Glutamatergic neuron (in vitro differentiated cells): ENCODE results near the gene LRRC75B. TPM values are rescaled to one million over a fixed set of nuclear protein-coding genes. Genes with fewer than 3 reads are reported as not detected.
A peak's percentile ranks its signal among the peaks of the same experiment; 100 is the strongest.
"Not testable (repeated sequence)": the region's sequence is repeated elsewhere in the genome, so short reads cannot be mapped to it uniquely, and the experiment has no call there.

Experiments
- DNase-seq: peaks from one replicate; pipeline ENCODE4 v3.0.0; 2022
- H3K27ac Mint-ChIP-seq: one replicate; pipeline ENCODE4 v1.8.0; 2020; ENCODE audit warnings: mild to moderate bottlenecking, mixed read lengths, inconsistent platforms; ENCODE audit not compliant: unreplicated experiment
- H3K27me3 Mint-ChIP-seq: one replicate; pipeline ENCODE4 v1.8.0; 2020; ENCODE audit warnings: mild to moderate bottlenecking, moderate library complexity, mixed read lengths, inconsistent platforms; ENCODE audit not compliant: unreplicated experiment
- H3K36me3 Mint-ChIP-seq: one replicate; pipeline ENCODE4 v1.8.0; 2020; ENCODE audit warnings: mild to moderate bottlenecking, mixed read lengths, inconsistent platforms; ENCODE audit not compliant: unreplicated experiment
- H3K4me1 Mint-ChIP-seq: one replicate; pipeline ENCODE4 v1.8.0; 2020; ENCODE audit warnings: mild to moderate bottlenecking, low read depth, mixed read lengths, inconsistent platforms; ENCODE audit not compliant: unreplicated experiment
- H3K4me3 Mint-ChIP-seq: one replicate; pipeline ENCODE4 v1.8.0; 2020; ENCODE audit warnings: mild to moderate bottlenecking, mixed read lengths, inconsistent platforms; ENCODE audit not compliant: unreplicated experiment
- H3K9me3 Mint-ChIP-seq: one replicate; pipeline ENCODE4 v1.8.0; 2020; ENCODE audit warnings: mild to moderate bottlenecking, moderate library complexity, mixed read lengths, inconsistent platforms; ENCODE audit not compliant: unreplicated experiment
- CTCF ChIP-seq: fragments of 200-600 bp; sonication (generic); IDR thresholded peaks from one replicate; pipeline ENCODE4 v1.5.0; 2021; ENCODE audit not compliant: partially characterized antibody, unreplicated experiment
- total RNA-seq: library from RNA; stranded (reverse); fragmentation: NEBNext Ultra II Directional; extraction: Animal tissue kit (Norgen Biotek cat#: 25700); gene quantifications from one replicate; pipeline ENCODE4 v1.2.1, GENCODE V29; 2021; ENCODE audit not compliant: unreplicated experiment

Gene LRRC75B
- total RNA-seq, 1 donor from 2014 or later: 63.6 TPM

GRCh38 chr22:24629069-24629468, 36.2 kb upstream of the LRRC75B start:
- H3K4me3 Mint-ChIP-seq, H3K27ac Mint-ChIP-seq, DNase-seq, H3K36me3 Mint-ChIP-seq: not testable (repeated sequence)
- Mint-ChIP-seq H3K27me3 (peaks cover 13% of the 10 kb centered on the region), H3K4me1 (peaks cover 10% of the 10 kb centered on the region), H3K9me3 (peaks cover 11% of the 10 kb centered on the region)
- TF ChIP-seq CTCF: peak; percentile 58

DNA sequence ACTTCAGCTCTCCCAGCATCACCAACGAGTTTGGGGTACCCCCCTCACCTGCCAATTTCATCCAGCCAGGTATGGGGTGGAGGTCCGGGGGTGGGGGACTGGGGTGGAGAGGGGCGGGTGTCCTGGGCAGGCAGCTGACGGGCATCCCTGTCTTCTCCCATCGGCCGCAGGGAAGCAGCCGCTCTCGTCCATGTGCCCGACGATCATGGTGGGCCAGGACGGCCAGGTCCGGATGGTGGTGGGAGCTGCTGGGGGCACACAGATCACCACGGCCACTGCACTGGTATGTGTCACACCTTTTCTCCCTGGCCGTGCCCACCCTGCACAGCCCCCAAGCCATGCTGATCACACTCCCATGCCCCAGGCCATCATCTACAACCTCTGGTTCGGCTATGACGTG, 35.0 kb upstream of the LRRC75B start:
- H3K27ac Mint-ChIP-seq, DNase-seq, H3K9me3 Mint-ChIP-seq, H3K4me3 Mint-ChIP-seq, H3K4me1 Mint-ChIP-seq, H3K36me3 Mint-ChIP-seq, H3K27me3 Mint-ChIP-seq: not testable (repeated sequence)

DNA sequence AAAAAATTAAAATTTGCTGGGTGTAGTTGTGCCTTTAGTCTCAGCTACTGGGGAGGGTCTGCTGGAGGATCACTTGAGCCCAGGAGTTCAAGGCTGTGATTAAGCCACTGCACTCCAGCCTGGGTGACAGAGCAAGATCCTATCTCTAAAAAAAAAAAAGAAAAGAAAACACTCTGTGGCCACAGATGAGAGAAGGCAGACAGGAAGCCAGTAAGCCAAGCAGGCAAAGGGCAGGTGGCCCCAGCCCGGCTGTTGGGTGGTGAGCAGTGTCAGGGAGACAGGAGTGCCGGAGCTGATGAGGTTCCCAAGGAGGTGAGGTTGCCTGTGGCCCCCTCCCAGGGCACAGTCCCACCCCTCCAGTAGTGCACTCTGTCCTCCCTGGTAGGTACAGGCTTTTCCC, 29.7 kb upstream of the LRRC75B start:
- not testable (repeated sequence) for H3K36me3 Mint-ChIP-seq, H3K9me3 Mint-ChIP-seq, H3K27ac Mint-ChIP-seq, DNase-seq, H3K27me3 Mint-ChIP-seq, H3K4me3 Mint-ChIP-seq, H3K4me1 Mint-ChIP-seq

GRCh38 chr22:24621244-24621643, 28.4 kb upstream of the LRRC75B start:
- H3K36me3 Mint-ChIP-seq, H3K9me3 Mint-ChIP-seq, H3K4me3 Mint-ChIP-seq, H3K4me1 Mint-ChIP-seq, H3K27ac Mint-ChIP-seq, DNase-seq, H3K27me3 Mint-ChIP-seq: not testable (repeated sequence)

- H3K27ac Mint-ChIP-seq, H3K4me3 Mint-ChIP-seq, H3K9me3 Mint-ChIP-seq, DNase-seq, H3K36me3 Mint-ChIP-seq, H3K4me1 Mint-ChIP-seq, H3K27me3 Mint-ChIP-seq: not testable (repeated sequence)
These were observed 21.9 kb upstream of the LRRC75B start for GRCh38 chr22:24614794-24615193.

GRCh38 chr22:24609888-24610287, 17.0 kb upstream of the LRRC75B start:
- not testable (repeated sequence) for DNase-seq, H3K9me3 Mint-ChIP-seq, H3K4me3 Mint-ChIP-seq, H3K36me3 Mint-ChIP-seq, H3K27me3 Mint-ChIP-seq, H3K4me1 Mint-ChIP-seq, H3K27ac Mint-ChIP-seq

GRCh38 chr22:24608327-24608726, 15.5 kb upstream of the LRRC75B start:
- H3K36me3 Mint-ChIP-seq, DNase-seq, H3K9me3 Mint-ChIP-seq, H3K27me3 Mint-ChIP-seq, H3K4me3 Mint-ChIP-seq, H3K4me1 Mint-ChIP-seq, H3K27ac Mint-ChIP-seq: not testable (repeated sequence)

- not testable (repeated sequence) for H3K27ac Mint-ChIP-seq, H3K4me3 Mint-ChIP-seq, H3K9me3 Mint-ChIP-seq, H3K36me3 Mint-ChIP-seq, H3K4me1 Mint-ChIP-seq, DNase-seq, H3K27me3 Mint-ChIP-seq
These were observed 14.6 kb upstream of the LRRC75B start for GRCh38 chr22:24607429-24607983.

DNA sequence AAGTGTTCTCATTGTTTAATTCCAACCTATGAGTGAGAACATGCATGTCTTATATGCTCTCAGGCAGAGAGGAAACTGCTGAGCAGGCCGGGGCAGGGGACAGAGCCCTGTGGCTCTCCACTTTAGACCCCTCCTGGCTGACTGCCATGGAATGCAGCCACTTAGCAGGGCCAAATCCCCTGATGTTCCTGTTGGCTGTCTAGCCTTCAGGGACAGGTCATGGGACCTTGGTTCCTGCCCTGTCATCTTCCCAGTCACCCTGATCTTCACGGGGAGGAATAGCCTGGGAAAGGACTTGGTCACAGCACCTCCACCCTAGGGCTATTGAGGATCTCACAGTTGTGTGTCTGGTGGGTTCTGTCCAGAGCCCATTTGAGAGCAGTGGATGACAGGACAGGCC, 13.5 kb upstream of the LRRC75B start:
- H3K27ac Mint-ChIP-seq, H3K4me3 Mint-ChIP-seq, H3K36me3 Mint-ChIP-seq, DNase-seq, H3K4me1 Mint-ChIP-seq, H3K9me3 Mint-ChIP-seq, H3K27me3 Mint-ChIP-seq: not testable (repeated sequence)
